Ishikawa (cell line): ENCODE measurements around the gene CYP2W1.

ENCODE experiments used
- CEBPB ChIP-seq: IDR thresholded peaks from 2 replicates; pipeline ENCODE4 v1.6.1; 2012
- CREB1 ChIP-seq: IDR thresholded peaks from 2 replicates; pipeline ENCODE4 v1.6.1; 2012; ENCODE audit warnings: low read depth
- EGR1 ChIP-seq: IDR thresholded peaks from 2 replicates; pipeline ENCODE4 v1.6.1; 2012
- EP300 ChIP-seq: IDR thresholded peaks from 2 replicates; pipeline ENCODE4 v1.6.1; 2012; ENCODE audit warnings: borderline replicate concordance
- FOXM1 ChIP-seq: IDR thresholded peaks from 2 replicates; pipeline ENCODE4 v1.6.1; 2012; ENCODE audit warnings: low read depth, borderline replicate concordance
- MAX ChIP-seq: IDR thresholded peaks from 2 replicates; pipeline ENCODE4 v1.6.1; 2012
- NFIC ChIP-seq: IDR thresholded peaks from 2 replicates; pipeline ENCODE4 v1.6.1; 2012
- RAD21 ChIP-seq: IDR thresholded peaks from 2 replicates; pipeline ENCODE4 v1.6.1; 2012; ENCODE audit warnings: low read depth
- REST ChIP-seq: IDR thresholded peaks from 2 replicates; pipeline ENCODE4 v1.6.1; 2012; ENCODE audit warnings: low read depth, mild to moderate bottlenecking
- TAF1 ChIP-seq: IDR thresholded peaks from 2 replicates; pipeline ENCODE4 v1.6.1; 2012; ENCODE audit warnings: low read depth, mild to moderate bottlenecking
- TCF12 ChIP-seq: IDR thresholded peaks from 2 replicates; pipeline ENCODE4 v1.6.1; 2012; ENCODE audit warnings: low read depth
- TEAD4 ChIP-seq: IDR thresholded peaks from 2 replicates; pipeline ENCODE4 v1.6.1; 2012
- USF1 ChIP-seq: IDR thresholded peaks from 2 replicates; pipeline ENCODE4 v1.6.1; 2012
- YY1 ChIP-seq: IDR thresholded peaks from 2 replicates; pipeline ENCODE4 v1.6.1; 2012; ENCODE audit warnings: low read depth
- ZBTB7A ChIP-seq: IDR thresholded peaks from 2 replicates; pipeline ENCODE4 v1.6.1; 2012; ENCODE audit warnings: low read depth

CYP2W1 gene

GRCh38 chr7:994592-995308 lies 11.8 kb downstream of the CYP2W1 start:
- TF ChIP-seq FOXM1 = no peak
- TF ChIP-seq RAD21 = no peak
- TF ChIP-seq NFIC = no peak
- TF ChIP-seq MAX = no peak
- TF ChIP-seq YY1 = no peak

- TF ChIP-seq CEBPB = no peak
- TF ChIP-seq NFIC = no peak
- no peak for TF ChIP-seq RAD21
- no peak for TF ChIP-seq TEAD4
- no peak for TF ChIP-seq FOXM1
- no peak for TF ChIP-seq ZBTB7A
- TF ChIP-seq MAX = no peak
- TF ChIP-seq EGR1 = no peak
- TF ChIP-seq TCF12 = no peak
- no peak for TF ChIP-seq TAF1
- TF ChIP-seq REST = no peak
- no peak for TF ChIP-seq USF1
- TF ChIP-seq EP300 = no peak
- TF ChIP-seq YY1 = no peak
- TF ChIP-seq CREB1 = no peak
These were observed 12.6 kb downstream of the CYP2W1 start for GRCh38 chr7:995571-995970.

GRCh38 chr7:996079-996872 lies 13.3 kb downstream of the CYP2W1 start:
- no peak for TF ChIP-seq CREB1
- TF ChIP-seq TAF1 = no peak
- no peak for TF ChIP-seq MAX
- no peak for TF ChIP-seq REST
- TF ChIP-seq CEBPB = no peak
- no peak for TF ChIP-seq FOXM1

GRCh38 chr7:997404-998395 lies 14.7 kb downstream of the CYP2W1 start:
- 0 out of 2 replicates have a peak, but pooled peaks have one; percentile 33 for TF ChIP-seq ZBTB7A
- no peak for TF ChIP-seq TEAD4
- TF ChIP-seq CEBPB = no peak
- TF ChIP-seq MAX = no peak

GRCh38 chr7:999149-999879 lies 16.3 kb downstream of the CYP2W1 start:
- no peak for TF ChIP-seq CEBPB
- TF ChIP-seq TAF1 = no peak
